IPS DF 19.7 (cell line): ENCODE results near the gene ZHX3.
"Not testable (repeated sequence)": the region's sequence is repeated elsewhere in the genome, so short reads cannot be mapped to it uniquely, and the experiment has no call there.

Experiments used
- DNase-seq: peaks from one replicate; pipeline ENCODE4 v3.0.0-alpha.2; 2013; ENCODE audit warnings: low read depth, low spot score

Gene ZHX3

GRCh38 chr20:41331731-41332130, 14.2 kb upstream of the ZHX3 start:
- DNase-seq: no peak

DNA sequence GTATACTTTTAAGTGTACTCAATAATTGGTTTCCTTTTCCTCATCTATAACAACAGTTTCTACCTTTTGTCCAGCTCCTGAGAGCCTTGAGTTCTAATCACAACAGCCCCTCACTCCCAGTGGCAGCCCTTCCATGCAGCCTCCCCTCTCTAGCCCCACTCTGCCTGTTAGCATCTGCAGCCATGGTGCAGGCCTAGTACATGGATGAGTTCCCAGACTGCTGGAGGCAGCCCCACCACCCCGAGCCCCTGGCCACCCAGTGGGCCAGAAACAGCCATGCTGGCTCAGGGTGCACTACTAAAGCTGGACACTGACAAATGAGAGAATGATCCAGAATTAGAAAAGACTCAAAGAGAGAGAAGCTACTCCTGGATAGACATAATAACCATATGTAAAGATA, 13.4 kb upstream of the ZHX3 start:
- DNase-seq: no peak

DNA sequence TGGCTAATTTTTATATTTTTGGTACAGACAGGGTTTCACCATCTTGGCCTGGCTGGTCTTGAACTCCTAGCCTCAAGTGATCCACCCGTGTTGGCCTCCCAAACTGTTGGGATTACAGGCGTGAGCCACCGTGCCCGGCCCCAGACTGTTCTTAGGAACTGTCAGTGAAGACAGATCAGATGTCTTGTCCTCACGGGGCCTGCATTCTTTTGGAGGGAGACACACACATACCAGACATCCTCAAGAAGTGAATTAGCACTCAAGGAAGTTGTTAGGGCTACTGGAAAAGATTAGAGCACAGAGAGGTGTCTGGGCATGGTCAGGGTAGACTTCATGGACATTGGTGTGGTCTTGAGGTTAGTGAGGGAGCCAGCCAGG, 12.8 kb upstream of the ZHX3 start:
- DNase-seq: no peak

DNA sequence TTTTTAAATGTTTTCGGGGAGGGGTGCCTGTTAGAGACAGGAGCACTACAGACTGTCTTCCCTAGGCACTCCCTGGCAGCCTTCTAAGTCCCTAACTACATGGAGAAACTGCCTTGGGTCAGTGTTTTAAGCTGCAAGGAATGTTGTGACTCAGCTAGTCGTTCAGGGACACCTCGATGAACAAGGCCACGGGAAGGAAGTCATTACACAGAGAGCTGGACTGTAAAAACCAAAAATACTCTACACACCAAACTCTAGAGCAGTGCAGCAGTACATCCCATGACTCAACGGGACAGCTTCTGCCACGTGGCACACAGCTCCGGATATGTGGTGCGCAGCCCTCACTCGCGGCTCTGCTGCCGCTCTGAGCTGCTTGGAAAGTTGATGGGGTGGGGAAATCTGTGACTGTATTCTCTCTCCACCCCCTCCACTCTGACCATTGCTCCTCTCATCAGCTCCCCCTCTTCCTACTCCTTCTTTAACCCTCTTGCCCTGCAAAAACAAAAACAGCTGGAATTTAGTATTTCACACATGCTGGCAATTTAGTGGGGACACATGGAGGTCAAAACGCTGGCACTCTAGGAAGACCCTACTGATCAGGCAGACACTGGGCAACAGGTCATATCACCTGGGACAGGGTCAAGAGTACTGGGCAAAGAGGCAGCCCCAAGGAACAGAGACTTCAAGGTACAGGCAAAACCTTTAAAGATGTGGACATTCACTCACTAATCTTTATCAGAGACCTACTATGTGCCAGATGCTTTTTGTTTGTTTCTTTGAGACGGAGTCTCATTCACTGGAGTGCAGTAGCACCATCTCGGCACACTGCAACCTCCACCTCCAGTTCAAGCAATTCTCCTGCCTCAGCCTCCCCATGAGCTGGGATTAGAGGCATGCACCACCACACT, 12.2 kb upstream of the ZHX3 start:
- no peak for DNase-seq

- DNase-seq: no peak
Observed at GRCh38 chr20:41327178-41327577, 9.6 kb upstream of the ZHX3 start.

GRCh38 chr20:41320976-41321375, 3.4 kb upstream of the ZHX3 start:
- no peak for DNase-seq

- no peak for DNase-seq
Observed at GRCh38 chr20:41320441-41320840, 2.9 kb upstream of the ZHX3 start.

GRCh38 chr20:41318271-41318649, 729 bp upstream of the ZHX3 start:
- DNase-seq: no peak

DNA sequence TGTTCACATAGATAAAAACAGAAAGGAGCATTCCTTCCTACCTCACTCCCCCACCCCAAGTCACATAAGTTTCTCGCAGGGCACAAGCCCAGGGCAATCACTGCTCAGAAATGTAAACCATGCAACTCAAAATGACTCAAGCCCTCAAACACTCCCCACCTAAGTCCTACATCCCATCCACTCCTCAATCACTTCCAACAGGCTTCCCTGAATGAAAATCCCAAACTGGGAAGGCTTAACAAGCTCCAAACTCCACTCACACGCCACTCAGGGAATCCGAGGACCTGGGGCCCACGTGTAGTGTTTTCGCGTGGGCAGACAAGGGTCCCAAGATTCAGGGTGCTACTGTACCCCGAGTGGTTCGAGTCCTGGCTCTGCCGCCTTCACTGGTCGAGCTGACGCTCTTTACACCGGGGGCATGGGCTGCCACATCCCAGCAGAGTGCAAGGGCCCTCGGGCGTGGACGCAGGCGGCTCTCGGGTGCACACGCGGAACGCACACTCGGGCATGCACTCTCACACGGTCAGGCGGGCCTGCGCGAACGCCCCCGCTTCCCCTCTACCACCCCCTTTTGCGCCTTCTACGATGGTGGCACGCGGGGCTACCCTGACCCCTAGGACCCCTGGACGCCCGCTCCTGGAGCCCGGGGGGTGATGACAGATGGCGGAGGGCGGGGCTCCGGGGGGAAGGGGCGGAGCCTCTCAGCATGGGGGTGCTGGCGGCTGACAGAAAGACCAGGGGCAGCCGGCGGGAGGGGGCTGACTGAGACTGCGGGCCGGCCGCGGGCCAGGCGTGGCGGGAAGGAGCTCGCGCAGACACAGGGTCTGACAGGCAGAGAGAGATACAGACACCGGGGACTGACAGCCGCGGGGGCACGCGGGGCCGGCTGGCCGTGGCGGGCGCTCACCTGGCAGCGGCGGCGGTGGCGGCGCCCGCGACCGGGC, 657 bp downstream of the ZHX3 start:
- no peak for DNase-seq

DNA sequence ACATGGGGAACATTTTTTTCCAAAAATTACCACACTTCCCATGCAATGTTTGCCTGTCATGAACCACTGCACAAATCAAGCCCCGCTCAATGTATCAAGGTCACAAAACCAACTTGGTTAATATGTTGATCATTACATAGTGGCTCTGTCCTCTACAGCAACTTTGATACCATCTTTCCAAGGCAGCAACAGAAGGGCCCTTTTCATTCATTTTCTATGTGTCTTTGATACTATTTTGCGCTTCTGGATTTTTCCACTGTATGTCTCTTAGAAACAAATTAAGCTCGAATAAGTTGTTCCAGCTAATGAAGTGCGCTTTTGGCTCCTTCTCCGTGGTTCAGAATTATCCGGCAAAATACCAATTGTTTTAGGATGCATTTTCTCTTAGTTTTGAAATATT, 1.5 kb downstream of the ZHX3 start:
- no peak for DNase-seq

DNA sequence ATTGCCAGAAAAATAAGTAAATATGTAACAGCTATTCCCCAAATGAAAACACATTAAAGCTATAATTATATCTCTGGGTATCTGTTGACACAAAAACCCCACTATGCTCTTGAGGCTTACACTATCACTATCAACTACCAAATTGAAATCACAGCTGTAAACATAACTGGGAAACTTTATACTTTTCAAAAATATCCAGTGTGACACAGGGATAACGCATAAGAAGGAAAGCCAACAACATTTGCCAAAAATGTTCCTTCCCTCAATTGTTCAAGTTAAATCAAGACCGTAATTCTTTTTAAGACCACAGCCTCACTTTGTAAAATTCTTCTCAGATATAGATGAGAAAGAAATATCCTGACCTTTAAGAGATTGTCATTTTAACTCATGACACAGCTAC, 3.1 kb downstream of the ZHX3 start:
- DNase-seq: no peak

DNA sequence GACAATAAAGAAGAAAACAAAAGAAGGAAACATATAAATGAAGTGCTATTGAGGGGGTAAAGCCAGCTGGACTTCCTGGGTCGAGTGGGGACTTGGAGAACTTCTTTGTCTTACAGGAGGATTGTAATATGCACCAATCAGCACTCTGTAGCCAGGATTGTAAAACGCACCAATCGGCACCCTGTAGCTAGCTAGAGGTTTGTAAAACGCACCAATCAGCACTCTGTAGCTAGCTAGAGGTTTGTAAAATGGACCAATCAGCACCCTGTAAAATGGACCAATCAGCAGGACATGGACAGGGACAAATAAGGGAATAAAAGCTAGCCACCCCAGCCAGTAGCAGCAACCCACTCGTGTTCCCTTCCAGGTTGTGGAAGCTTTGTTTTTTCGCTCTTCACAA, 5.5 kb downstream of the ZHX3 start:
- not testable (repeated sequence) for DNase-seq

- DNase-seq: no peak
Observed at GRCh38 chr20:41309817-41310216, 7.7 kb downstream of the ZHX3 start.

DNA sequence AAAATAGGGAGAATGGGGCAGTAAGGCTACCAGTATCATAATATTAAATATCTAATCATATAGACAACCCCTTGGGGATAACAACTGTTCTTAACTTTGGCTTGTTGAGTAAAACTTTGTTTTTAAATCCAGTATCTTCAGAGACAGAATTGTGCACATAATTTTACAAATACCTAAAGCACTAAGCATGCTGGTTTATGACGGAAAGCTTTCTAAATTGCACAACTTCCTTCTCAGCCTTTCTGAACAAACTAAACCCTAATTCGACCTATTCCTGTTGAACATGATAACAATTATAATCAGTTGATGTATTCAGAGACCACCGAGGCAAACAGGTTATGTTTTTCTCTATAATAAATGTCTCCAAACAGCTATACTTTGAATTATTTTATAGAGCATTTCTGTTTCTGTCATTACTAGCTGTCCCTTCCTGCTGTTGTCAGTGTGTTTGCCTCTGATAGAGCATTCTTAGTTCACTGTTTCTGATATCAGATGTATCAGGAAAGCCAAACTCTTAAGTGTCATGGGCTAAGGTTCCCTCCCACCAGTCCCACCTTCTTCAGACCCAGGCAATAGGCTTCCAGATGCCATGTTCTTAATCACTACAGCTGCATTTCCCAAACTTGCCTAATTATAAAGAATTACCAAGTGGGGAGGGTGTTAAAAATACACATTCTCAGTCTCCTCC, 8.7 kb downstream of the ZHX3 start:
- DNase-seq: no peak

GRCh38 chr20:41308290-41308711, 9.2 kb downstream of the ZHX3 start:
- DNase-seq: no peak

DNA sequence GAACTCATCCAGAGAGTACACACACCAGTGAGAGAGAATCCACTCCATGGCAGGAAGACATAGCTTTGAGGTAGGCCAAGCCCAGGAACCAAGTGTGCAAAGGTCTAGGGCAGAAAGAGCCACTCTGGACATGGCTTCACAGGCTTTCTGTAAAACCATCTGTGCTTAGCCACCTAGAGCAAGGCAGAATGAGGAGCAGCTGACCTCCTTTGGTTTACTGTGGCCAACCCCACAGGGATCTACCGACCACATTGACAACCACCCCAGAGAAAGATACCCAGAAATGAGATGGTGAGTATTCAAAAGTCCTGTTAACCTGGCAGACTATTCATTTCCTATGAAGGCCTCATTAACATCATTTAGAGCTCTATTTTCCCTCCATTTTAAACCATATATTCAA, 10.5 kb downstream of the ZHX3 start:
- no peak for DNase-seq

DNA sequence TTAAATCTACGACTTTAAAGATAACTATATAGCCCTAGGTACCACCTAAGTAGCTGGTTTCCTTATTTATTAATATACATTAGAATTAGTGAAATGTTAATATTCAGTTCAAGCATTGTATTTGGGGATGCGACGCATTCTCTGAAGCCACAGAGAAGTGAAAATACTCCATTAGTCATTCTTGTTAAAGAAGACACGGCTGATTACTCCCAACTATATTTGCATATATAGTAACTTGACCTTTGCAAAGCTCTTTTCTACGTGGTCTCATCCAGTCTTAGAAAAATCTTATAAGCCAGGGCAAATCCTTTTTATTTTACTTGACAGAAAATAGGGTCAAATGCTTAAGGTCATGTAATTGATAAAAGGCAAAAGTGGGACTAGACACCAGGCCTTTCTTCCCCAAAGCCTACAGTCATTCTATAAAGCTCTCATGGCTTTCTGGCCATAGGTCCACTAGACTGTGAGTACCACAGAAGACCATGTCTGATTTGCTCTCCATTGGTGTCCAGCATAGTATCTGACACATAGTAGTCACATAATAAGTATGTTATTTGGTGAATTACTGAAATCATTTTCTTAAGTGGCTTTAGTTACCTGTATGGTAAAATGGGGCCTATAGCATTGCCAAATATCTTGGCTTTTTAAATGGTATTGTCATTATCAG, 11.3 kb downstream of the ZHX3 start:
- DNase-seq: no peak

DNA sequence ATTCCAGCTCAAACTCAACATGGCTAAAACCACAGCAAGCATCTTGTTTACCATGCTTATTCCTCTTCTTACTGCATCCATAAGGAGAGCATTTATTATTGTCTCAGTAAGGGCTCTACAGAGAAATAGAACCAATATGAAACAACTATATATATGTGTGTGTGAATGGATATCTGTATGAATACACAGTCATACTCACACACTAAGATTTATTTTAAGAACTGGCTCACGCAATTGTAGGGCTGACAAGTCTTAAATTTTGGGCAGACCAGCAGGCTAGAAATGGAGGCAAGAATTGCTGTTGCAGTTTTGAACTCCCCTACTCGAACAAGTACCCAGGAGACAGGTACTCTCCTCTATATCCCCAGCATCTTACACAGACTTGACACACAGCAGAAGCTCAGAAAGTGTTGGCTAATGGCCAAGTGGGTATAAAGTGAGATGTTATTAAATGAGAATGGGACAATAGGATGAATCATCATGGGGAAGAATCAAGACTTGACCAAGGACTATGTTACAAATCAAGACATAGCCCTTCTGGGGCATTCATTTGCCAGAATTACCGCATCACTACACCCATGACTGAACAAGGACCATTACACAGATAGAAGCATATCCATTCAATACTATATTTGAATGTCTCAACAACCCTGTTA, 13.0 kb downstream of the ZHX3 start:
- DNase-seq: no peak

DNA sequence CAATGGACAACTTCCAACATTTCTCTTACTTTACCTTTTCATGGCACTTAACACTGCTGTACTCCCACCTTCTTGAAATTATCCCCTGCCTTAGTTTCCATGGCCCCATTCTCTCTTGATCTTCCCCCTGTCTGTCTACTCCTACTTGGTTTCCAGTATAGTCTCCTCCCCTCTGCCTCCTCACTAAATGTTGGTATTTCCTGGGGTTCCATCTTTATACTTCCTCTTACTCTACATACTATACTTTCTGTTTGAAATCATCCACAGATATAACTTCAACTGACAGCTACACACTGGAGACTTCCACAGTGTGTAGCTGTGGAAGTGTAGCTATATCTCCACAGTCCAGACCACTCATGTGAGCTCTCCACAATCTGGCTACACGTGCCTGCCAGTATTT, 13.5 kb downstream of the ZHX3 start:
- DNase-seq: no peak

- DNase-seq: no peak
Observed at GRCh38 chr20:41300886-41301285, 16.6 kb downstream of the ZHX3 start.

GRCh38 chr20:41300383-41300782, 17.1 kb downstream of the ZHX3 start:
- DNase-seq: no peak
